Type B pancreatic cell (in vitro differentiated cells): ENCODE measurements around the gene ATF1. TPM values are rescaled to one million over a fixed set of nuclear protein-coding genes. Genes with fewer than 3 reads are reported as not detected.
A peak's percentile ranks its signal among the peaks of the same experiment; 100 is the strongest.

Experiments
- DNase-seq: peaks from one replicate; pipeline ENCODE4 v3.0.0; 2021; ENCODE audit warnings: mixed read lengths; ENCODE audit not compliant: unreplicated experiment; ENCODE audit errors: extremely low spot score
- H3K27ac Mint-ChIP-seq: 2 replicates; pipeline ENCODE4 v1.8.0; 2021; ENCODE audit warnings: mild to moderate bottlenecking, mixed read lengths
- H3K27me3 Mint-ChIP-seq: 2 replicates; pipeline ENCODE4 v1.8.0; 2021; ENCODE audit warnings: mixed read lengths
- H3K36me3 Mint-ChIP-seq: 2 replicates; pipeline ENCODE4 v1.8.0; 2021; ENCODE audit warnings: mixed read lengths
- H3K4me1 Mint-ChIP-seq: one replicate; pipeline ENCODE4 v1.8.0; 2021; ENCODE audit warnings: mixed read lengths; ENCODE audit not compliant: unreplicated experiment
- H3K4me3 Mint-ChIP-seq: 2 replicates; pipeline ENCODE4 v1.8.0; 2021; ENCODE audit warnings: mild to moderate bottlenecking, mixed read lengths
- H3K9me3 Mint-ChIP-seq: 2 replicates; pipeline ENCODE4 v1.8.0; 2021; ENCODE audit warnings: mixed read lengths
- total RNA-seq: library from RNA; stranded (reverse); gene quantifications from 2 replicates; pipeline ENCODE4 v1.2.1, GENCODE V29; 2021; ENCODE audit warnings: low replicate concordance
- TF ChIP-seq, protein P1 (sequence below): fragments of 200-600 bp; sonication (generic); conservative IDR thresholded peaks from 2 replicates; pipeline ENCODE4 v1.5.0; 2021; ENCODE audit warnings: antibody characterized with exemption, mild to moderate bottlenecking

Gene ATF1
- total RNA-seq, 1 donor from 2014 or later: 32.9 TPM

GRCh38 chr12:50742776-50743175, 21.1 kb upstream of the ATF1 start:
- Mint-ChIP-seq H3K4me1 (no peaks in the 10 kb centered on the region), H3K27me3 (no peaks in the 10 kb centered on the region), H3K4me3 (no peak overlapping the region), H3K27ac (no peak overlapping the region), H3K36me3 (peaks cover 32% of the 10 kb centered on the region), H3K9me3 (no peaks in the 10 kb centered on the region)
- no peak for DNase-seq
- TF ChIP-seq, protein P1, sequence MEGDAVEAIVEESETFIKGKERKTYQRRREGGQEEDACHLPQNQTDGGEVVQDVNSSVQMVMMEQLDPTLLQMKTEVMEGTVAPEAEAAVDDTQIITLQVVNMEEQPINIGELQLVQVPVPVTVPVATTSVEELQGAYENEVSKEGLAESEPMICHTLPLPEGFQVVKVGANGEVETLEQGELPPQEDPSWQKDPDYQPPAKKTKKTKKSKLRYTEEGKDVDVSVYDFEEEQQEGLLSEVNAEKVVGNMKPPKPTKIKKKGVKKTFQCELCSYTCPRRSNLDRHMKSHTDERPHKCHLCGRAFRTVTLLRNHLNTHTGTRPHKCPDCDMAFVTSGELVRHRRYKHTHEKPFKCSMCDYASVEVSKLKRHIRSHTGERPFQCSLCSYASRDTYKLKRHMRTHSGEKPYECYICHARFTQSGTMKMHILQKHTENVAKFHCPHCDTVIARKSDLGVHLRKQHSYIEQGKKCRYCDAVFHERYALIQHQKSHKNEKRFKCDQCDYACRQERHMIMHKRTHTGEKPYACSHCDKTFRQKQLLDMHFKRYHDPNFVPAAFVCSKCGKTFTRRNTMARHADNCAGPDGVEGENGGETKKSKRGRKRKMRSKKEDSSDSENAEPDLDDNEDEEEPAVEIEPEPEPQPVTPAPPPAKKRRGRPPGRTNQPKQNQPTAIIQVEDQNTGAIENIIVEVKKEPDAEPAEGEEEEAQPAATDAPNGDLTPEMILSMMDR: no peak

- H3K4me3 Mint-ChIP-seq: no peak overlapping the region
- H3K9me3 Mint-ChIP-seq: peaks cover 4% of the 10 kb centered on the region
- DNase-seq: peak; percentile 34
- TF ChIP-seq, protein P1: no peak
- H3K36me3 Mint-ChIP-seq: peaks cover 34% of the 10 kb centered on the region
- H3K4me1 Mint-ChIP-seq: peaks cover 10% of the 10 kb centered on the region
- no peaks in the 10 kb centered on the region for H3K27me3 Mint-ChIP-seq
- H3K27ac Mint-ChIP-seq: no peak overlapping the region
Observed at GRCh38 chr12:50745861-50746260, 18.0 kb upstream of the ATF1 start.

- H3K36me3 Mint-ChIP-seq: peaks cover 28% of the 10 kb centered on the region
- no peaks in the 10 kb centered on the region for H3K27me3 Mint-ChIP-seq
- H3K9me3 Mint-ChIP-seq: peaks cover 4% of the 10 kb centered on the region
- H3K4me3 Mint-ChIP-seq: no peak overlapping the region
- DNase-seq: peak; percentile 13
- peaks cover 10% of the 10 kb centered on the region for H3K4me1 Mint-ChIP-seq
- TF ChIP-seq, protein P1: no peak
- H3K27ac Mint-ChIP-seq: no peak overlapping the region
Observed at GRCh38 chr12:50746431-50746830, 17.5 kb upstream of the ATF1 start.

GRCh38 chr12:50747817-50748216, 16.1 kb upstream of the ATF1 start:
- peak; percentile 18 for DNase-seq
- Mint-ChIP-seq H3K36me3 (peaks cover 25% of the 10 kb centered on the region), H3K27ac (no peak overlapping the region), H3K4me1 (peaks cover 10% of the 10 kb centered on the region), H3K9me3 (peaks cover 4% of the 10 kb centered on the region), H3K4me3 (no peak overlapping the region), H3K27me3 (no peaks in the 10 kb centered on the region)
- TF ChIP-seq, protein P1: no peak

GRCh38 chr12:50749459-50749882, 14.4 kb upstream of the ATF1 start:
- H3K4me3 Mint-ChIP-seq: no peak overlapping the region
- peaks cover 10% of the 10 kb centered on the region for H3K4me1 Mint-ChIP-seq
- H3K9me3 Mint-ChIP-seq: peaks cover 4% of the 10 kb centered on the region
- peak overlapping the region; percentile 7 for H3K27ac Mint-ChIP-seq
- TF ChIP-seq, protein P1: no peak
- DNase-seq: no peak
- no peaks in the 10 kb centered on the region for H3K27me3 Mint-ChIP-seq
- H3K36me3 Mint-ChIP-seq: peaks cover 19% of the 10 kb centered on the region

DNA sequence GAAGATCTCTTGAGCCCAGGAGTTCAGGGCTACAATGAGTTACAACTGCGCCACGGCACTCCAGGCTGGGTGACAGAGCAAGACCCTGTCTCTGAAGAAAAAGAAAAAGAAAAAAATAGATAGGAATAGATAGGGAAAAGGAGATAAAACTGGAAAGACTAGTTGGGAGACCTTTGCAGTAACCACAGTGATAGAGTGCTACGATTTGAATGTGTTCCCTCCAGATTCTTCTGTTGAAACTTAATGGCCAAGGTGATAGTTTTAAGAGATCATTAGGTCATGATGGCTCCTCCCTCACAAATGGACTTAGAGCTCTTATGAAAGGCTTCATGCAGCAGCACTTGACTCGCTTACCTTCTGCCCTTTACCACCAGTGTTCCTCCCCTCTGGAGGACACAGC, 13.5 kb upstream of the ATF1 start:
- peak; percentile 6 for DNase-seq
- Mint-ChIP-seq H3K9me3 (peaks cover 4% of the 10 kb centered on the region), H3K27ac (peak overlapping the region; percentile 29), H3K4me1 (peaks cover 10% of the 10 kb centered on the region), H3K4me3 (no peak overlapping the region), H3K36me3 (peaks cover 18% of the 10 kb centered on the region), H3K27me3 (no peaks in the 10 kb centered on the region)
- TF ChIP-seq, protein P1: no peak
